Activated naive CD4-positive, alpha-beta T cell treated with anti-CD3 and anti-CD28 coated beads for 36 hours (primary cell): ENCODE data around the gene TPK1. TPM values are rescaled to one million over a fixed set of nuclear protein-coding genes. Genes with fewer than 3 reads are reported as not detected.
"Not testable (repeated sequence)": the region's sequence is repeated elsewhere in the genome, so short reads cannot be mapped to it uniquely, and the experiment has no call there.

ENCODE experiments used
- CTCF ChIA-PET: fragments of 350-600 bp; sonication (Branson Sonifier 250); formaldehyde crosslinking; loops from one replicate; lab custom pipeline; 2021; ENCODE audit warnings: antibody characterized with exemption; lab: Charles Lee
- DNase-seq: peaks from one replicate; pipeline ENCODE4 v3.0.0-alpha.2; 2020
- H3K27ac Mint-ChIP-seq: one replicate; pipeline ENCODE4 v1.8.0; 2021; ENCODE audit warnings: mild to moderate bottlenecking, mixed read lengths
- H3K27me3 Mint-ChIP-seq: one replicate; pipeline ENCODE4 v1.8.0; 2021; ENCODE audit warnings: low read depth, mixed read lengths
- H3K36me3 Mint-ChIP-seq: one replicate; pipeline ENCODE4 v1.8.0; 2021; ENCODE audit warnings: low read depth, mixed read lengths
- H3K4me1 Mint-ChIP-seq: one replicate; pipeline ENCODE4 v1.8.0; 2021; ENCODE audit warnings: low read depth, mixed read lengths
- H3K4me3 Mint-ChIP-seq: one replicate; pipeline ENCODE4 v1.8.0; 2021; ENCODE audit warnings: mild to moderate bottlenecking, moderate library complexity, mixed read lengths
- H3K9me3 Mint-ChIP-seq: one replicate; pipeline ENCODE4 v1.8.0; 2021; ENCODE audit warnings: mixed read lengths
- intact Hi-C: fragments of 100-400 bp; cut with micrococcal nuclease; formaldehyde crosslinking; loops from one replicate; pipeline ENCODE4 v1.15.1; 2023
- total RNA-seq, 2 experiments: library from RNA; stranded (reverse); gene quantifications; one replicate each; pipeline ENCODE4 v1.2.3, GENCODE V29; 2021

TPK1 gene
- total RNA-seq, 2 experiments from 2014 or later: 26.4 to 28.6 TPM

DNA sequence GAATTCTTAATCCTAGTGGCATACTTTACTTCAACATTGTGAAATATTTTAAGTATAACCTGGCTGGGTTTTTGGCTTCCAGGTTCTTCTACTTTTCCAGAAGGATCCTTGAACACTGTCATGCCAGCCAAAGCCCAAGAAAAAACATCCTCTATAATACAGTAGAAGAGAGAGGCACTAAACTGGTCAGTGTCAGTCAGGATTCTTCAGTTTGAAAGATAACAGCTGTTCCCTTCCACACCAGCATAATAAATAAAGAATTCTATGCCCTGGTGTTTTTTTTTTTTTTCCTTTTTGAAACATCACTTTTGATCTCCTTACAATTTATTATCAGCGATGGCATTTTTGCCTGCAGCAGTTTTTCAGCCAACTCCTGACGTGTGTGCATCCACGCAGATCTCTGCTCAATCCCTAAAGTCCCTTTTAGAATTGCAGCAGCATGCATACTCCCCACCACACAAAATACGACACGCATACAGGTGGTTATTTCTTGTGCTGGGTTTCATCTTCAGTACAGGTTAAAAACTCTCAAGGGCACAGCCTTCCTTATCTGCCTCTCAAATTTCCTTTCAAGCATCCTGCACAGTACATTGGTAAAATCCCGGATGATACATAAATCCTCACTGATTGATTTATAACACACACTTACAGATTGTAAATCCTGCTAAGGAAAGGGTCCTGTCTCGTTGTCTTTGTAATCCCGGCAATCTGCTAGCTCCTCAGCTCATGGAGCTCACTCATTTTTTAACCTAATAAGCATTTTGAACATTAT lies 100.2 kb downstream of the TPK1 start:
- Mint-ChIP-seq H3K27me3 (no peaks in the 10 kb centered on the region), H3K36me3 (peaks cover 2% of the 10 kb centered on the region), H3K27ac (no peak overlapping the region), H3K4me3 (no peak overlapping the region), H3K9me3 (no peaks in the 10 kb centered on the region), H3K4me1 (peaks cover 7% of the 10 kb centered on the region)
- no peak for DNase-seq
- CTCF ChIA-PET: interaction anchor here (0.9 kb wide), 1 partner anchor 42 kb away, joined by 4 read pairs; no protein-coding TSS in a partner anchor
- intact Hi-C loops: no loop called here

DNA sequence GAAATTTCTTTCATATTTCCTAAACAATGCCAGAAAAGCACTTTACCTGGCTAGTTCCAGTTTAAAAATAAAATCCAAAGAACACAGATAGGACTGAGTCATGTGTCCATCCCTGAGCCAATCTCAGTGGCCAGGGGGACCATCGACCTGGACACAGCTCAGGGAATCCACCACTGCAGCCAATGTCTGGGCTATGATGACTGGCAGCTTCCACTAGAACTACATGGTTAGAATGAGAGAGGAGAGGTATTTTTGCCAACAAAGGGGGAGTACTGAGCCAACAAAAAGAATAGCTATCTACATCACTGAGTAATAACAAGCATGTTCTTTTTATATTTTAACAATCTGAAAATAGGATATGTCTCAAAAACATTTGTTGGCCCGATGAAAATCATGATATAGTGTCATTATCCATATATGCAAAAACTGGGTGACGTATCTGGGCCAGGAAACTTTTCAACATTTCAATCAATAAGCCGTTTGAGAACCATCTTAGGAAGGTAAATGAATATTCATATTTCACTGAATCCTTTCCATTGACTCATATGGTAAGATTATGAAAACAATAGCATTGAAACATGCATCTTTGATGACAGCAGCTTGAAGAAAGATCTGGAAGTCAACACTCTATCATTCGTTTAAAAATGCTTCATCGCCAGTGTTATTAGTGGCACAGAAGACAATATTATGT lies 104.0 kb downstream of the TPK1 start:
- Mint-ChIP-seq H3K9me3 (no peaks in the 10 kb centered on the region), H3K4me1 (peaks cover 1% of the 10 kb centered on the region), H3K4me3 (no peak overlapping the region), H3K27me3 (no peaks in the 10 kb centered on the region), H3K27ac (no peak overlapping the region), H3K36me3 (peaks cover 7% of the 10 kb centered on the region)
- CTCF ChIA-PET: no interaction called here
- intact Hi-C loops: no loop called here
- DNase-seq: no peak

GRCh38 chr7:144730224-144730623 lies 105.6 kb downstream of the TPK1 start:
- intact Hi-C loops: no loop called here
- H3K27ac Mint-ChIP-seq: no peak overlapping the region
- CTCF ChIA-PET: interaction anchor here (0.7 kb wide), 1 partner anchor 11 kb away, joined by 3 read pairs; no protein-coding TSS in a partner anchor
- no peak overlapping the region for H3K4me3 Mint-ChIP-seq
- peaks cover 7% of the 10 kb centered on the region for H3K36me3 Mint-ChIP-seq
- H3K4me1 Mint-ChIP-seq: peaks cover 1% of the 10 kb centered on the region
- no peaks in the 10 kb centered on the region for H3K9me3 Mint-ChIP-seq
- DNase-seq: no peak
- no peaks in the 10 kb centered on the region for H3K27me3 Mint-ChIP-seq

- Mint-ChIP-seq H3K4me3 (no peak overlapping the region), H3K4me1 (peaks cover 1% of the 10 kb centered on the region), H3K27me3 (no peaks in the 10 kb centered on the region), H3K9me3 (no peaks in the 10 kb centered on the region), H3K27ac (no peak overlapping the region), H3K36me3 (peaks cover 7% of the 10 kb centered on the region)
- DNase-seq: no peak
- CTCF ChIA-PET: no interaction called here
- intact Hi-C loops: no loop called here
Measured at GRCh38 chr7:144729226-144729625, 106.6 kb downstream of the TPK1 start.

DNA sequence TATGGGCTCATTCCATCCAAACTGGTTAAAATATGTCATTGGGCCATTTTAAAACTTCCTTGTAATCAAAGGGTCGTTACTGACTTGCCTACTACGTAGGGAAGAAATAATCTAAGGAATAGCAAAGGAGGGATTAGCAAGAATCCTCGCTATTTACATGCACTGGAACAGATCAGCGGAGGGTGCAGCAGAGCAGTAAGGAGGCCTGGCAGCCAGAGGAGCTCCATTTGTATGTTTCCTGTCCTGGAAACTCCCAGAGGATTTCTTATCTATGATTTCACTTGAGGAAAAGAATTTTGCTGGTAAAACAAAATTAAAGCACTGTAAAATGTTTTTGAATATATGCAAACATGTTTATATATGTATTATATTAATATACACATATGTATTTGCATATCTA lies 107.3 kb downstream of the TPK1 start:
- no peak overlapping the region for H3K4me3 Mint-ChIP-seq
- H3K4me1 Mint-ChIP-seq: peaks cover 1% of the 10 kb centered on the region
- no peak for DNase-seq
- H3K27ac Mint-ChIP-seq: no peak overlapping the region
- peaks cover 7% of the 10 kb centered on the region for H3K36me3 Mint-ChIP-seq
- intact Hi-C loops: no loop called here
- H3K9me3 Mint-ChIP-seq: no peaks in the 10 kb centered on the region
- CTCF ChIA-PET: interaction anchor here (0.6 kb wide), 1 partner anchor 733 kb away, joined by 3 read pairs; no protein-coding TSS in a partner anchor
- no peaks in the 10 kb centered on the region for H3K27me3 Mint-ChIP-seq

- CTCF ChIA-PET, H3K36me3 Mint-ChIP-seq, H3K9me3 Mint-ChIP-seq, H3K4me3 Mint-ChIP-seq, H3K27ac Mint-ChIP-seq, DNase-seq, H3K4me1 Mint-ChIP-seq, intact Hi-C loops, H3K27me3 Mint-ChIP-seq: not testable (repeated sequence)
Measured at GRCh38 chr7:144726840-144727239, 109.0 kb downstream of the TPK1 start.

DNA sequence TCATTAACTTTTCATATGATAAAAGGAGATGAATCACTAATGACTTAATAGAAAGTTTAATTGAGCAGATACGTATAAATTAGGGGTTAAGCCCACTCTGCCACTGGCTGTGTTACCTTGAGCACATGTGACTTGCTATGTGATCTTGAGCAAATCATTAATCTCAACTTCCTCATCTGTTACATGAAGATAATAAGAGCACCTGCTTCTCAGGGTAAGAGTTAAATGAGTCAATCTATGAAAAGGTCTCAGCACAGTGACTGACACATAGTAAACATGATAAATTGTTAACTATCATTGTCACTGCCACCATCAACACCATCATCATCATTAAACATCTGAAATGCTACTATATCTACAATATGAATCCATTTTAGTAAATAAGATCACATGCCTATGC lies 110.8 kb downstream of the TPK1 start:
- intact Hi-C loops: no loop called here
- no peaks in the 10 kb centered on the region for H3K27me3 Mint-ChIP-seq
- no peak for DNase-seq
- H3K36me3 Mint-ChIP-seq: peaks cover 9% of the 10 kb centered on the region
- no peaks in the 10 kb centered on the region for H3K9me3 Mint-ChIP-seq
- CTCF ChIA-PET: no interaction called here
- H3K27ac Mint-ChIP-seq: no peak overlapping the region
- no peaks in the 10 kb centered on the region for H3K4me1 Mint-ChIP-seq
- no peak overlapping the region for H3K4me3 Mint-ChIP-seq

- Mint-ChIP-seq H3K4me3 (no peak overlapping the region), H3K27me3 (no peaks in the 10 kb centered on the region), H3K27ac (no peak overlapping the region), H3K36me3 (peaks cover 15% of the 10 kb centered on the region), H3K9me3 (peaks cover under 1% of the 10 kb centered on the region), H3K4me1 (no peaks in the 10 kb centered on the region)
- intact Hi-C loops: no loop called here
- CTCF ChIA-PET: no interaction called here
- DNase-seq: no peak
Measured at GRCh38 chr7:144723301-144723700, 112.6 kb downstream of the TPK1 start.

- Mint-ChIP-seq H3K9me3 (peaks cover 2% of the 10 kb centered on the region), H3K4me3 (no peak overlapping the region), H3K36me3 (peaks cover 14% of the 10 kb centered on the region), H3K27ac (no peak overlapping the region), H3K27me3 (no peaks in the 10 kb centered on the region), H3K4me1 (peaks cover 2% of the 10 kb centered on the region)
- CTCF ChIA-PET: interaction anchor here (0.7 kb wide), 1 partner anchor 17 kb away, joined by 5 read pairs; no protein-coding TSS in a partner anchor
- DNase-seq: no peak
- intact Hi-C loops: no loop called here
Measured at GRCh38 chr7:144720710-144721109, 115.1 kb downstream of the TPK1 start.

DNA sequence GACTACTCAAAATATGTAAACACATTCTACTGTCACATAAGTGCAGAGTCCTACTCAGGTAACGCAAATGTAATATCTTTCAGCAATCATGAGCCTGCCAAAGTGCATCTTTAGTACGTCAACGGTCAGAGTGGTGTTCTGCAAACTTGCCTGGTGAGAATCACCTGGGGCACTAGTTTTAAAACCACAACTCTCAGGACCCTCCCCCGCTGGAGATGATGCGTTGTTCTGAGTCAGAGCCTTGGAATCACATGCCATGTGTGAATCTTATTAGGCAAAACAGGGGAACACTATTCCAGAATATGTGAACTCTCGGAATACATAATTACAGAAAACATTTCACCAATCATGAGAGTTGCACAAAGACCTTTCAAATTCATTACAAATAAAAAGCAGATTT lies 115.7 kb downstream of the TPK1 start:
- Mint-ChIP-seq H3K27ac (no peak overlapping the region), H3K27me3 (no peaks in the 10 kb centered on the region), H3K36me3 (peaks cover 14% of the 10 kb centered on the region), H3K9me3 (peaks cover 2% of the 10 kb centered on the region), H3K4me3 (no peak overlapping the region), H3K4me1 (peaks cover 2% of the 10 kb centered on the region)
- no peak for DNase-seq
- CTCF ChIA-PET: no interaction called here
- intact Hi-C loops: no loop called here

- Mint-ChIP-seq H3K27ac (no peak overlapping the region), H3K4me1 (peaks cover 19% of the 10 kb centered on the region)
- CTCF ChIA-PET: no interaction called here
Measured at GRCh38 chr7:144717720-144718119, 118.1 kb downstream of the TPK1 start.

GRCh38 chr7:144713850-144714249 lies 122.0 kb downstream of the TPK1 start:
- H3K4me3 Mint-ChIP-seq: no peak overlapping the region
- H3K27ac Mint-ChIP-seq: no peak overlapping the region
- H3K36me3 Mint-ChIP-seq: peaks cover 9% of the 10 kb centered on the region
- intact Hi-C loops: no loop called here
- CTCF ChIA-PET: no interaction called here
- H3K27me3 Mint-ChIP-seq: no peaks in the 10 kb centered on the region
- peaks cover 2% of the 10 kb centered on the region for H3K9me3 Mint-ChIP-seq
- H3K4me1 Mint-ChIP-seq: peaks cover 27% of the 10 kb centered on the region
- DNase-seq: peak; percentile 7

More at GRCh38 chr7:144717720-144718119, 118.1 kb downstream of the TPK1 start:
- peaks cover 2% of the 10 kb centered on the region for H3K9me3 Mint-ChIP-seq
- DNase-seq: no peak
- H3K27me3 Mint-ChIP-seq: no peaks in the 10 kb centered on the region
- intact Hi-C loops: no loop called here
- H3K4me3 Mint-ChIP-seq: no peak overlapping the region
- H3K36me3 Mint-ChIP-seq: peaks cover 13% of the 10 kb centered on the region

- Mint-ChIP-seq H3K4me1 (peaks cover 26% of the 10 kb centered on the region), H3K27ac (no peak overlapping the region), H3K9me3 (no peaks in the 10 kb centered on the region), H3K4me3 (no peak overlapping the region), H3K27me3 (no peaks in the 10 kb centered on the region), H3K36me3 (peaks cover 2% of the 10 kb centered on the region)
- CTCF ChIA-PET: no interaction called here
- intact Hi-C loops: no loop called here
- no peak for DNase-seq
Measured at GRCh38 chr7:144710791-144711190, 125.1 kb downstream of the TPK1 start.
